OCI-LY3 (cell line): ENCODE data around the gene CTBS.

ENCODE experiments used
- CTCF ChIP-seq: fragments of 200-600, 300-600 bp; sonication (generic); IDR thresholded peaks from 2 replicates; pipeline ENCODE4 v1.5.1; 2014; ENCODE audit warnings: antibody characterized with exemption, low read length, low read depth
- EZH2phosphoT487 ChIP-seq: fragments of 200-600 bp; shearing (Covaris generic); IDR thresholded peaks from 2 replicates; pipeline ENCODE4 v1.6.1; 2018; ENCODE audit warnings: antibody characterized with exemption, mixed run types, low read depth

GRCh38 chr1:84611796-84612195, 37.6 kb upstream of the CTBS start:
- TF ChIP-seq CTCF (no peak), EZH2phosphoT487 (no peak)
